HG03066 (cell line): ENCODE data around the gene SRCAP.
A peak's percentile ranks its signal among the peaks of the same experiment; 100 is the strongest.

Source experiments
- ATAC-seq: cut with Tn5 transposase; IDR thresholded peaks from one replicate; pipeline ENCODE4 v1.9.1; 2021; ENCODE audit warnings: low read depth; ENCODE audit not compliant: unreplicated experiment

The SRCAP gene

DNA sequence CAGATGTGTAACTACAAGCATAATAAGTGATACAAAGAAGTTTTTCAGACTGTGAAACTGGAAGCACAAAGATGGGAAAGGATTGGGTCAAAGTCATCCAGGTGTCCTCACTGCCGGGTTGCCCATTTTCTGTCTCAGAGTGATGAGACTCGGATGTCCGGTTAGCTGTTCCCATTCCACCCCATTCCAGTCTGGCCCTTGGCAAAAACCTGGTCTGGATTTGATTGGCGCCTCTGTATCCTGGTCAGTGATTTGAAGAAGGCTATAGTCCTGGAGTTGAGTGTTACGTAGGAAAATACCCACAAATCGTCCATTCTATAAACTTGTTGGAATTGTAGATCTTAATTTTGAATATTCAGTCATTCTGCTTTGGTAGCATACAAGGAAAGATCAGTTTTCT, 29.4 kb downstream of the SRCAP start:
- ATAC-seq: no peak

DNA sequence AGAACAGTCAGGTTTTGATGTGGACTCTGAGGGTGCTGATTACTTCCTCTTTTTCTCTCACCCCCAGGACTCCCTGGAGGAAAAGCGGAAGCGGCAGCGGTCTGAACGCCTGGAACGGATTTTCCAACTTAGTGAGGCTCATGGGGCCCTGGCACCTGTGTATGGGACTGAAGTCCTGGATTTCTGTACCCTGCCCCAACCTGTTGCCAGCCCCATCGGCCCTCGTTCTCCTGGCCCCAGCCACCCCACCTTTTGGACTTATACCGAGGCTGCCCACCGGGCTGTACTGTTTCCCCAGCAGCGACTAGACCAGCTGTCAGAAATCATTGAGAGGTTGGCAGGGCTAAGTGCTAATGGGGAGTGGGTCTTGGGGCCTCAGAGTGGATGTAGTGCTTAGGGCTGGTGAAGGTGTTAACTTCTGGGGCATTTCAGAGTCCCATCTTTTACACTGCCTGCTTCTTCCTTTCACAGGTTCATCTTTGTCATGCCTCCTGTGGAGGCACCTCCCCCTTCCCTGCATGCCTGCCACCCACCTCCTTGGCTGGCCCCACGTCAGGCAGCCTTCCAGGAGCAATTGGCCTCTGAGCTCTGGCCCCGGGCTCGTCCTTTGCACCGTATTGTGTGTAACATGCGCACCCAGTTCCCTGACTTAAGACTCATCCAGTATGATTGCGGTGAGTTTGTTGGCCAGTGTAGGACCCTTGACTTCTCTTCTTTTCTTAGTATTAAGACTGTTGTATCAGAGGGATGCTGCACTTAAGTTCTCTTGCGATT, 30.1 kb downstream of the SRCAP start:
- no peak for ATAC-seq

DNA sequence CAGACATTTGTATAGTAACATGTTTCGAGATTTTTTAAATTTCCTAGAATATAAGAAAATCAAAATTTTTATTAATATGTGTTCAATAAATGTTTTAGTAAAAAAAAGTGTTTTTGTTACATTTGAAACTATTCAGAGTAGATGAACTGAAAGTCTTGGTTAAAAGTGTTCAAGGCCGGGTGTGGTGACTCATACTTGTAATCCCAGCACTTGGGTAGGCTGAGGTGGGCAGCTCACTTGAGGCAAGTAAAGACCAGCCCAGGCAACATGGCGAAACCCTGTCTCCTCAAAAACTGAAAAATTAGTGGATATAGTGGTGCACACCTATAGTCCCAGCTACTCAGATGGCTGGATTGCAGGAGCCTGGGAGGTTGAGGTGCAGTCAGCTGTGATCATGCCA, 32.4 kb downstream of the SRCAP start:
- no peak for ATAC-seq

DNA sequence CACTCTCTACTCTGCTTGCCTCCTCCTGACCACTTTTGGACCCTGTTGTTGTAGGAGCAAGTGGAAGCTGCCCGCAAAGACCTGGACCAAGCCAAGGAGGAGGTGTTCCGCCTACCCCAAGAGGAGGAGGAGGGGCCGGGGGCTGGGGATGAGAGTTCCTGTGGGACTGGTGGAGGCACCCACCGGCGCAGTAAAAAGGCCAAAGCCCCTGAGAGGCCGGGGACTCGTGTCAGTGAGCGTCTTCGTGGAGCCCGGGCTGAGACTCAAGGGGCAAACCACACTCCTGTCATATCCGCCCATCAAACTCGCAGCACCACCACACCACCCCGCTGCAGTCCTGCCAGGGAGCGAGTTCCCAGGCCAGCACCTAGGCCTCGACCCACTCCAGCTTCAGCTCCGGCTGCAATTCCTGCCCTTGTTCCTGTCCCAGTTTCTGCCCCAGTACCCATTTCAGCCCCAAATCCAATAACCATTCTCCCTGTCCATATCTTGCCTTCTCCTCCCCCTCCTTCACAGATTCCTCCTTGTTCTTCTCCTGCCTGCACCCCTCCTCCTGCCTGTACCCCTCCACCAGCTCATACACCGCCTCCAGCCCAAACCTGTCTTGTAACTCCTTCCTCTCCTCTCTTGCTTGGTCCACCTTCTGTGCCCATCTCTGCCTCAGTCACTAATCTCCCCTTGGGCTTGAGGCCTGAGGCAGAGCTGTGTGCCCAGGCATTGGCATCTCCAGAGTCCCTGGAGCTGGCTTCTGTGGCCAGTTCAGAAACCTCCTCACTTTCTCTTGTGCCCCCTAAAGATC, 38.2 kb downstream of the SRCAP start:
- ATAC-seq: no peak

DNA sequence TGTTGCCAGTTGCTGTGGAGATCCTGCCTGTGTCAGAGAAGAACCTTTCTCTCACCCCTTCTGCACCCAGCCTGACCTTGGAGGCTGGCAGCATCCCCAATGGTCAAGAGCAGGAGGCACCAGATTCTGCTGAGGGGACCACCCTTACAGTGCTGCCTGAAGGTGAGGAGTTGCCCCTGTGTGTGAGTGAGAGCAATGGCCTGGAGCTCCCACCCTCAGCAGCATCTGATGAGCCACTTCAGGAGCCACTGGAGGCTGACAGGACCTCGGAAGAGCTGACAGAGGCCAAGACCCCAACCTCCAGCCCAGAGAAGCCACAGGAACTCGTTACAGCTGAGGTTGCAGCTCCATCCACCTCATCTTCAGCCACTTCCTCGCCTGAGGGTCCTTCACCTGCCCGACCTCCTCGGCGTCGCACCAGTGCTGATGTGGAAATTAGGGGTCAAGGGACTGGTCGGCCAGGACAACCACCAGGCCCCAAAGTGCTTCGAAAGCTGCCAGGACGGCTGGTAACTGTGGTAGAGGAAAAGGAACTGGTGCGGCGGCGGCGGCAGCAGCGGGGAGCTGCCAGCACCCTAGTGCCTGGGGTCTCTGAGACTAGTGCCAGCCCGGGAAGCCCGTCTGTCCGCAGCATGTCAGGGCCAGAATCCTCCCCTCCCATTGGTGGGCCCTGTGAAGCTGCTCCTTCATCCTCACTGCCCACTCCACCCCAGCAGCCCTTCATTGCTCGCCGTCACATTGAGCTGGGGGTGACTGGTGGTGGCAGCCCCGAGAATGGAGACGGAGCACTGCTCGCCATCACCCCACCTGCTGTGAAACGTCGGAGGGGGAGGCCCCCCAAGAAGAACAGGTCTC, 39.0 kb downstream of the SRCAP start:
- no peak for ATAC-seq

DNA sequence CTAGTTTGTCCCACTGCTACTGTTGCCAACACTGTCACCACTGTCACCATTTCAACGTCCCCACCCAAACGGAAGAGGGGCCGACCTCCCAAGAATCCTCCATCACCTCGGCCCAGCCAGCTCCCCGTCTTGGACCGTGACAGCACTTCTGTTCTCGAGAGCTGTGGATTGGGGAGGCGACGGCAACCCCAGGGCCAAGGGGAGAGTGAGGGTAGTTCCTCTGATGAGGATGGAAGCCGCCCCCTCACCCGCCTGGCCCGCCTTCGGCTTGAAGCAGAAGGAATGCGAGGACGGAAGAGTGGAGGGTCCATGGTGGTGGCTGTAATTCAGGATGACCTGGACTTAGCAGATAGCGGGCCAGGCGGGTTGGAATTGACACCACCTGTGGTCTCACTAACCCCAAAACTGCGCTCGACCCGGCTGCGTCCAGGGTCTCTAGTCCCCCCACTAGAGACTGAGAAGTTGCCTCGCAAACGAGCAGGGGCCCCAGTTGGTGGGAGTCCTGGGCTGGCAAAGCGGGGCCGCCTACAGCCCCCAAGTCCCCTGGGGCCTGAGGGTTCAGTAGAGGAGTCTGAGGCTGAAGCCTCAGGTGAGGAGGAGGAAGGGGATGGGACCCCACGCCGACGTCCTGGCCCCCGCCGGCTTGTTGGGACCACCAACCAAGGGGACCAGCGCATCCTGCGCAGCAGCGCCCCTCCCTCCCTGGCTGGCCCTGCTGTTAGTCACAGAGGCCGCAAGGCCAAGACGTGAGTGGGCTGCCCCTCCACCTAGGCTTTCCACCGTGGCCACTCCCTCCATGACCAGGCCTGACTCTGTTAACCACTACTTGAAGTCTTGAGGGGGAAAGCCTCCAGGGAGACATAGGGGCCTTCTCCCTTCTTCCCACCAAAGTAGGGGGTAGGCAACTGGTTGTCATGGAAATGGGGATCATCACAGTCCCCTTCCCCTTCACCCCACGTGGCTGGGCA, 40.3 kb downstream of the SRCAP start:
- no peak for ATAC-seq

DNA sequence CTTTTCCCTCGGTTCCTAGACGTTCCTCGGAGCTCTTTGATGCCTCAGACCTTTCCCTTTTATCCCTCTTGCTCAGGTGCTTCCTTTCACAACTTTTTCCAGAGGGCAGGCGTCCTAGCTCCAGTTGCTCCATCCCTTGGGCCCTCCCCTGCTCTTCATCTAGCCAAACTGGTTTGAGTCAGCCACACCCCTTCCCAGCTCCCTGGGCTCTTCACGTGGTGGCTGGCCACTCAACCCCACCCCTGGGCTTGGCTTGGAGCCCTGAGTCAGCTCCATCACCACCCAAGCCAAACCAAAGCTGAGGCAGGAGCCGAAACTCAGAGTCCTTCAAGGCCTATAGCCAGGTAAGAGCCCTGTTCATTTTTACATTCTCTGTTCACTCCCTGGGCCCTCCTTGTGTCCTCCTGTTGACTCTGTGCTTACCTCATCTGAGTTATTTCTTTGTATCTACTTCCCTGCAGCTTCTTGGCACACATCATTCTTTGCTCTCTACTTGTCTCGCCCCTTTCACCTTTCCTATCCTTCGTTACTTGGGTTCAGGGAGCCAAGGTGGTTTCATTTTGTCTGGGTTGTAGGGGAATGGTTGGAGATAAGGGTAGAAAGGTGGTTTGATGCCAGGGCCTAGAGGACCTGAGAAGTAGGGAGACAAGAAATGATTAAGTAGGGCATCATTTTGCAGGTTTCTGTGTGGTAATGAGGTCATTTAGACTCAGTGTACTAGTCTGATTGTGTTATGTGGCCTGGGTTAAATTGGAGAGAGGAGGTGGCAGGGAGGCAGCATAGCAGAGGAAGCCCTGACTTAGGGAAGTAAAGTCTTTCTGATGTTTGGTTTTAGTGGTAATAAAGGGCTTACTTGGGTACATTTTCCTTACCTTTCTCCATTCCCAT, 41.6 kb downstream of the SRCAP start:
- no peak for ATAC-seq

DNA sequence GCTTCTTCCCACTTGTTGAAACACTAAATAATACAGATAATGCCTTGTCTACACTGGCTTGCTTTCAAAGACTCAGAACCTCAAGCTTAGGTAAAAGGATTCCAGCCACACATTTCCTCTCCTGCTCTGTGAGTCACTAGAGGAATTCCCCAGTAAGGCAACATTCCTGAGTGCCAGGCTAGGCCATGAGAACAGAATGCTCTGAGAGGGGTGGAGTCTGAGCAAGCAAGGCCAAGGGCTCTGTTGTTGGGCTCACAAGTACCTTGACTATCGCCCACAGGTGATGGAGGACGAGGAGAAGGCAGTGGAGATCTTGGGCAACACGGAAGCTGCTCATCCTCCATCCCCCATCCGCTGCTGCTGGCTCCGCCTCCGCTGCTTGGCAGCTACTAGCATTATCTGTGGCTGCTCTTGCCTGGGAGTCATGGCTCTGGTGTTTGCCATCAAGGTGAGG, 42.5 kb downstream of the SRCAP start:
- ATAC-seq: no peak

DNA sequence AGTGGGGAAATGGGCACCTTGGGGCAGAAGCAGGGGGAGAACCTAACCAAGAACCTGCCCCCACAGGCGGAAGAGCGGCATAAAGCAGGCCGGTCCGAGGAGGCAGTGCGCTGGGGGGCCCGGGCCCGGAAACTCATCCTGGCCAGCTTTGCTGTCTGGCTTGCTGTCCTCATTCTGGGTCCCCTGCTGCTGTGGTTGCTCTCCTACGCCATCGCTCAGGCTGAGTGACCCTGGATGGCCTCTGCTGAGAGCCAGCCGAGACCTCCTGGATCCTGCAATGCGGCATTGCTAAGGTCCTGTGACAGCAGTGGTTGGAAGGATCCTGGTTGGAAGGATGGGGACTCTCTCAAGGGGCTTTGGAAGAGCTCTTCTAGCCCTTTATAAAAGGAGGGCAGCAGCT, 44.7 kb downstream of the SRCAP start:
- no peak for ATAC-seq

DNA sequence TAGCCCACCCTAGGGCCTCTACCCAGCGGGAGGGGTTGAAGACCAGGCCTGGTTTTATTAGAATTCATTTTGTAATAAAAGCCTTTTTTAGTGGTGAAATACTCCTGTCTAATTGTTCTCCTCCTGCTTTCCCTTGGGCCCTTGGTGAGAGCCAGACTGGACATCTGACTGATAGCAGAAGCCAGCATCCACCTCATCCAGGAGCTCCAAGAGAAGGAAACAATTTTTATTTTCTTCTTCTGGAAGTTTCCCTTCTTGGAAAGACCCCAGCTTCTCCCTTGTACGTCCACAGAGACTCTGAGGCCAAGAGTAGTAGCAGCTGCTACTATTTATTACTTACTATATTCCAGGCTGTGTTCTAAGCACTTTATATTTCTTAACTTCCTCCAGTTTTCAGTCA, 45.2 kb downstream of the SRCAP start:
- no peak for ATAC-seq

DNA sequence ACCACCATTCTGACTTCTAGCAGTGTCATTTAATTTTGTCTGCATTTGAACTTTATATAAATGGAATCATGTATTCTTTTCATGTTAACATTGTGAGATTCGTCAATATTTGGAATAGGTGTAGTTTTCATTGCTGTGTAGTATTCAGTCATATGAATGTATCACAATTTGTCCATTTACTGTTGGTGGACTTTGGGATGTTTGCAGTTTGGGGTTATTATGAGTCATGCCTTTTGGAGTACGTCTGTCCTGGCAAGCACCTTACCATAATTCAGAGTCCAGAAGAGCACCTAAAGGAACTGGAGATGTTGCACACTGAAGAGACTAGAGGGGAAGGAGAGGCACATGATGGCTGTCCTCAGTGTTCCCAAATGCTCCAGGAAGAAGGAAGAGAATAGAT, 46.1 kb downstream of the SRCAP start:
- no peak for ATAC-seq

DNA sequence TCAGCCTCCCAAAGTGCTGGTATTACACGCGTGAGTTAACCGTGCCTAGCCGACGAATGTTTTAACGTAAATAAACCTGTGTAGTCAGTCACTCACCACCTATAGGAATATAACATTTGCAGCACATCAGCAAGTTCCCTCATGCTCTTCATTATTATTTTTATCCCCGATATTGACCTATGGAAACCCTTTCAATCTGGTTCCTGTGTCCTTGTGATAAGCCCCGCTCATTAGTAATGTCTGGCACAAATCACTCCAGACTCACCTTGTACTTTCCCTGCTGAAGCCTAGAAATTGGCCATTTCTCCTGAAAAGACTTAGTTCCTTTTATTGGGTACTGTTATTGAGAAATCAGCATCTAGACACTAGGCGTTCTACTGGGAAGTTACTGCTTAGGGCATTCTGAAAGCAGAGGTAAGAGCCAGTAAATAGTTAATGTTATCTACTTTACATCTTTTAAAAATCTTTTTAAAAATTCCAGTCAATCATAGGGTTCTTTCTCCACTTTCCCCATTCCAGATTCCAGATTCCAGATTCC, 47.7 kb downstream of the SRCAP start:
- ATAC-seq: no peak

DNA sequence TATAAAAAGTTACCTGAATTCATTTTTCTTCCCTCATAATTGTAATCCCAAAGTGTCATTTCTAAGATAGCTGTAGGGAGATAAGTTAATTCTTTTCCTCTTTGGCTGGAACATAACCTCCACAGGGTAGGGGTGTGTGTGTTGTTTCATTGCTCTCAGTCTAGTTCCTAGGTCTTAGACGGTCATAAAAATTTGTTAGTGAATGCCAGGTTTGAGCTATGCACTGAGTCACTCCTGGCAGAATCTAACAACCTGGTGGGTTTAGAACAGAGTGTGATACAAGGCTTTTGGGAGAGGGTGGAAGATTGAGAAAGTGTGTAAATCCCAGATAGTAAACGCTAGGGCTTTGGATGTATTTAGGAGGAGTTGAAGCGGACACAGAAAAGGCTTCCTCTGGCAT, 48.4 kb downstream of the SRCAP start:
- no peak for ATAC-seq

DNA sequence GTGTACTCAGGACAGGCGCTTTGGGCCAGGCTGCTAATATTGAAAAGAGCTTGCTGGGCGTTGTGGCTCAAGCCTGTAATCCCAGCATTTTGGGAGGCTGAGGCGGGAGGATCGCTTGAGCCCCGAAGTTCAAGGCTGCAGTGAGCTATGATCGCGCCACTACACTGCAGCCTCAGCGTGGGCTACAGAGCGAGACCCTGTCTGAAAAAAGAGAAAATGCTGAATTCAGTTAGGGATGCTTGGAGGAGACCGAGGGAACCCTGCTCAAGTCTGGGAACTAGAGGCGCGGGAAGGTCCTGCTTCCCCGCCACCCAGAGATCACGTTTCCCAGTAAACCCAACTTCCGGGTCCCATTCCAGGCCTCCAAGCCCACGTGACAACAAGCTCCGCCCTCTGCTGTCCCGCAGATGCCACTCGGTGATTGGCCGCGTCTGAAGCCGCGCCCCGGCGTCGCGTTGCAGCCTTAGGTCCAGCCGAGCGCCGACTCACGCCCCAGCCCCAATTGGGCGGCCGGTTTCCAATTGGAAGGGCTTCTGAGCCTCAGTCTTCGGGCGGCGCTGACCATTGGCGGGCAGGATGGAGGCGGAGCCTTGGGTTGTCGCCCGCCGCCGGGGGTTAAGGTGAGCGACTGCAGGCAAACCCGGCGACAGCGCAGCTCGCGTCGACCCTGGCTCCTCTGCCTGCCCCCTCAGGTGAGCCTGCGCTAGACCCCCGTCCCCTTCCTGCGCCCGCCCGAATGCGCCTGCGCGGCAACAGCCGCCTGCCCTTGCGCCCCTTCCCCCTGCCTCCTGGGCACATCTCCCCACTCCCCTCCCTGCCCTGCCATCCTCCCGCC, 49.0 kb downstream of the SRCAP start, which contains the start of gene PHKG2:
Gene PHKG2 (plus strand): TSS at position 627 of the 835 bp plus-strand sequence. CDS start 396 bp downstream, outside the sequence.
- peak; percentile 97 for ATAC-seq

DNA sequence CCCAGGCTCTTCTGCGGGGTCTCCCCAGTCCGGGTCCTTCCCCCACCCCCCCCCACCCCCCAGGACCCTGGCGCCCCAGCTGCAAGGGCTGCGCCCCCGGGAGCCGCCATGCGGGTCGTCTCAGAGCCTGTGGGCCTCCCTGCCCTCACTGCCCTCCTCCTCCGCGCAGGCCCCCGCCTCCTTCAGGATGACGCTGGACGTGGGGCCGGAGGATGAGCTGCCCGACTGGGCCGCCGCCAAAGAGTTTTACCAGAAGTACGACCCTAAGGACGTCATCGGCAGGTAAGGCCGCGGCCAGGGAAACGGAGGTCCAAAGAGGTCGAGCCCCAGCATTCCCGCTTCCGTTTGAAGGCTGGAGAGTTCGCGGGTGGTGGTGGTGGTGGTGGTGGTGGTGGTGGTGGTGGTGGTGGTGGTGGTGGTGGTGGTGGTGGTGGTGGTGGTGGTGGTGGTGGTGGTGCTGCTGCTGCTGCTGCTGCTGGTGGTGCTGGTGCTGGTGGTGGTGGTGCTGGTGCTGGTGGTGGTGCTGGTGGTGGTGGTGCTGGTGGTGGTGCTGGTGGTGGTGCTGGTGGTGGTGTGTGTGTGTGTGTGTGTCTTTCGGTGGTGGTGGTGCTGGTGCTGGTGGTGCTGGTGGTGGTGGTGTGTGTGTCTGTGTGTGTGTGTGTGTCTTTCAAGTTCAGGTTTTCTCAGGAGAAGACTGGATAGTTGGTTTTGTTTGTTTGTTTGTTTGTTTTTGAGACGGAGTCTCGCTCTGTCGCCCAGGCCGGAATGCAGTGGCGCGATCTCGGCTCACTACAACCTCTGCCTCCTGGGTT, 49.9 kb downstream of the SRCAP start:
- ATAC-seq: peak; percentile 26

DNA sequence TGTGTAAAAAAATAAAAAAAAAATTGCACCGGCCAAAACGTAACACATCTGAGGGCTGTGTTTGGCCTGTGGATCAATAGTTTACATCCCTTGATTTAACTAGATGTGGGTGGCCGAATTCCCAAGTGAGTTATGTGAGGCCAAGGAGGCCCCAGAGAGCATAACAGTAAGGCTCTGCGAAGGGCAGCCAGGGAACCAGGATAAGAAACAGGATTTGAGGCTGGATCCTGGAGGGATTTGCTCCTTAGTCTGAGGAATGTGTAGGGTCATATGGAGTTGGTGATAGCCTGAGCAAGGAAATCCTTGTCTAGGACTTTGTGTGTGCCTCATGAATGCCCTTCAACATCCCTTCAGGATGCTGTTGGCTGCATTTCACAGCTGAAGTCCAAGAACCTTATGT, 51.2 kb downstream of the SRCAP start:
- ATAC-seq: no peak
